Stimulated activated effector memory CD8-positive, alpha-beta T cell treated with anti-CD3 and anti-CD28 coated beads, Interleukin-12 subunit alpha, Interleukin-12 subunit beta, amount 100 ng/mL, for 72 hours (primary cell): Measurements from ENCODE around the gene SYNJ1.

Experiments
- ATAC-seq: fragments of 150-1000 bp; cut with Tn5 transposase; 2 replicates; pipeline ENCODE4 v1.10.0; 2021
- DNase-seq, 2 donors: peaks; one replicate each; pipeline ENCODE4 v3.0.0; 2021 to 2022; ENCODE audit warnings: low spot score in 2 of 2
- H3K27ac Mint-ChIP-seq: one replicate; pipeline ENCODE4 v1.8.0; 2022; ENCODE audit warnings: mild to moderate bottlenecking, mixed read lengths
- H3K36me3 Mint-ChIP-seq: one replicate; pipeline ENCODE4 v1.8.0; 2022; ENCODE audit warnings: mild to moderate bottlenecking, mixed read lengths
- H3K4me1 Mint-ChIP-seq: one replicate; pipeline ENCODE4 v1.8.0; 2022; ENCODE audit warnings: mixed read lengths
- H3K4me3 Mint-ChIP-seq: one replicate; pipeline ENCODE4 v1.8.0; 2022; ENCODE audit warnings: mild to moderate bottlenecking, mixed read lengths
- H3K9me3 Mint-ChIP-seq: one replicate; pipeline ENCODE4 v1.8.0; 2022; ENCODE audit warnings: mixed read lengths

The SYNJ1 gene

DNA sequence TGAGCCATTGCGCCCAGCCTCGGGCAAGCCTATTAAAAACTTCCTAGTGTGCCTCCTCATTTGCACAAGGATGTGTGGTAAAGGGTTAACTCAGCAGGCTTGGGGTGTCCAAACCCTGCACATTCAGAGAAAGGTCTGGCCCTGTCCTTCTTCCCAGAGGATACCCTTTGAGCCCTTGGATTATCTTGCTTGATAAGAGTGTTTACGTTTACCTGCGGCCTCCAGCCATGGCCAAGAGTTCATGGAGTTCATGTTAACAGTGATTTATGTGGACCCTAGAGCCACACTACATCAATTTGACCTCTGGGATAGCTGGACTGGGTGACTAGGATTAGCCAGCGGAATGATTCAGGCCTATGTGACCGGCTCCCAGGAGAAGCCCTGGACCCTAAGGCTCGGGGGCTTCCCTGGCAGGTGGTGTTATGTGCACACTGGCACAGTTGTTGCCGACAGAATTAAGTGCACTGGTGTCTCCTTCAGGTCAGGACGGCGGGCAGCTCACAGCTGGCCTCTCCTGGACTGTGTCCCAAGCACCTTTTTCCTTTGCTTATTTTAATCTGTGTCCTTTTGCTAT is 134.8 kb downstream of the SYNJ1 start:
- Mint-ChIP-seq H3K27ac (no peak overlapping the region), H3K4me3 (no peak overlapping the region), H3K36me3 (no peaks in the 10 kb centered on the region), H3K9me3 (no peaks in the 10 kb centered on the region), H3K4me1 (peaks cover 7% of the 10 kb centered on the region)
- DNase-seq, result no peak
- no peak for ATAC-seq

DNA sequence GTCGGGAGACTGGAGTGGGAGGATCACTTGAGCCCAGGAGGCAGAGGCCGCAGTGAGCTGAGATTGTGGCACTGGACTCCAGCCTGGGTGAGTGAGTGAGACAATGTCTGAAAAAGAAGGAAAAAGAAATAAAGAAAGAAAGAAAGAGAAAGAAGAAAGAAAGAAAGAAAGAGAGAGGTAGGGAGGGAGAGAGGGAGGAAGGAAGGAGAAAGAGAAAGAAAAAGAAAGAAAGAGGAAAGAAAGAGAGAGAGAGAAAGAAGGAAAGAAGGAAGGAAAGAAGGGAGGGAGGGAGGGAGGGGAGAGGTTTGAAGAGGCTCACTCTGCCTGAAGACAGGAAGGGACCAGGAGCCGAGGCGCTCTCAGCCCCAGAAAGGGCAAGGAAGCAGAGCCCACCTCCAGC is 137.7 kb downstream of the SYNJ1 start:
- H3K36me3 Mint-ChIP-seq, result no peaks in the 10 kb centered on the region
- no peak for DNase-seq
- H3K4me1 Mint-ChIP-seq, result no peaks in the 10 kb centered on the region
- H3K27ac Mint-ChIP-seq, result no peak overlapping the region
- ATAC-seq, result no peak
- no peak overlapping the region for H3K4me3 Mint-ChIP-seq
- no peaks in the 10 kb centered on the region for H3K9me3 Mint-ChIP-seq

- no peaks in the 10 kb centered on the region for H3K36me3 Mint-ChIP-seq
Measured at GRCh38 chr21:32587651-32588050, 140.2 kb downstream of the SYNJ1 start.

GRCh38 chr21:32587120-32587519 is 140.7 kb downstream of the SYNJ1 start:
- DNase-seq (no peak), ATAC-seq (no peak)
- no peaks in the 10 kb centered on the region for H3K9me3 Mint-ChIP-seq
- no peak overlapping the region for H3K27ac Mint-ChIP-seq
- H3K4me3 Mint-ChIP-seq, result no peak overlapping the region
- no peaks in the 10 kb centered on the region for H3K4me1 Mint-ChIP-seq
- no peaks in the 10 kb centered on the region for H3K36me3 Mint-ChIP-seq

More at GRCh38 chr21:32587651-32588050, 140.2 kb downstream of the SYNJ1 start:
- DNase-seq (no peak), ATAC-seq (no peak)
- Mint-ChIP-seq H3K9me3 (no peaks in the 10 kb centered on the region), H3K27ac (no peak overlapping the region), H3K4me3 (no peak overlapping the region), H3K4me1 (no peaks in the 10 kb centered on the region)

- no peaks in the 10 kb centered on the region for H3K4me1 Mint-ChIP-seq
- H3K36me3 Mint-ChIP-seq, result no peaks in the 10 kb centered on the region
- DNase-seq, result no peak
- ATAC-seq, result no peak
- no peaks in the 10 kb centered on the region for H3K9me3 Mint-ChIP-seq
- H3K4me3 Mint-ChIP-seq, result no peak overlapping the region
- no peak overlapping the region for H3K27ac Mint-ChIP-seq
Measured at GRCh38 chr21:32585970-32586369, 141.8 kb downstream of the SYNJ1 start.

DNA sequence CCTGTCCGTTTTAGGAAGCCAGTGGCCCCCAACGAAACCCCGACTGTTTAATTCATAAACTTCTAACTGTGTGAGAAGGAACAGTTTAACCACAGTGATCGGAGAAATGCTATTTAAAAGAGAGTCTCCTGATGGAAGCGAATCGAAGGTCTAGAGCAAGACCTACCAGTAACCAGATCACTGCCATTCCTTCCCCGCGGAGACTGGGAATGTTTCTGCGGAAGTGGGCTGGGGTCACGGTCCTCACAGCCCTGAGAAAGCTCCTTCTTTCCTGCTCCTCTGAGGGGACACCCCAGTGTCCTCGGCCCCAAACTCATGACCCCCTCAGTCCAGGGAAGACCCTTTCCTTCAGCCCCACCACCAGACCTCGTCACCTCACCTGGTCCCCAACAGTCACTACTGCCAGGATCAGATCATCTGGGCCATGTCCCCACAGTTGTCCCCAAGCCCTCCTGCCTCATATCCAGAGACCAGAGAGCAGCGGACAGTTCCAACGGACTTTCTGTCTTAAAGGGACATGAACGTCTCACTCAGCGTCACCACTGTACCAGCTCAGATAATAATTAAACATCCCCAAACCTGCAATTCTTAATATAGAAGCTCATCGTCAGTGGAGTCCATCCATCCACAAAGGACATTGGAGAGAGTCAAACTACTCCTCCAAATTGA is 142.6 kb downstream of the SYNJ1 start, which contains the start of gene TCP10L:
TSS of gene TCP10L (minus strand) at position 482 of the 669 bp plus-strand sequence. CDS start 1,219 bp downstream, outside the sequence.
- Mint-ChIP-seq H3K4me3 (no peak within 1 kb of the TSS), H3K27ac (no peak within 1 kb of the TSS), H3K4me1 (no peaks in the 10 kb centered on the region), H3K36me3 (no peaks in the 10 kb centered on the region), H3K9me3 (no peaks in the 10 kb centered on the region)
- no peak for ATAC-seq
- DNase-seq, result no peak

- Mint-ChIP-seq H3K27ac (no peak overlapping the region), H3K4me3 (no peak overlapping the region), H3K9me3 (no peaks in the 10 kb centered on the region), H3K36me3 (no peaks in the 10 kb centered on the region), H3K4me1 (no peaks in the 10 kb centered on the region)
- DNase-seq (no peak), ATAC-seq (no peak)
Measured at GRCh38 chr21:32584472-32584871, 143.3 kb downstream of the SYNJ1 start.

- no peak overlapping the region for H3K27ac Mint-ChIP-seq
- no peaks in the 10 kb centered on the region for H3K36me3 Mint-ChIP-seq
- no peaks in the 10 kb centered on the region for H3K9me3 Mint-ChIP-seq
- no peak overlapping the region for H3K4me3 Mint-ChIP-seq
- no peaks in the 10 kb centered on the region for H3K4me1 Mint-ChIP-seq
- DNase-seq, result no peak
- no peak for ATAC-seq
Measured at GRCh38 chr21:32581732-32582131, 146.1 kb downstream of the SYNJ1 start.

DNA sequence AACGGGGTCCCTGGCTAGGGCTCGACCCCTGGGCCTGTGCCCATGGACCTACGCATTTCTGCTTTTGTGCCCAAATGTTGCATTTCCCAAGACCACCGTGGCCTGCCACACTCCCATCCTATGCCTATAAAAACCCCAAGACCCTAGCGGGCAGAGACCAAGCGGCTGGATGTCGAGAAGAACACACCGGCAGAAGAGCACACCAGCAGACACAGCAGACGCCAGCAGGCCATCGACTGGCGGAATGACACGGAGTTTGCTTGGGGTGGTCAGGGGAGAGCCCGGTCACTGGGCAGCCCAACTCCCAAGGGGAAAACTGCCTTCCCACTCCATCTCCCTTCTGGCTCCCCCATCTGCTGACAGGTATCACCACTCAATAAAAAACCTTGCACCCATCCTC is 146.9 kb downstream of the SYNJ1 start:
- Mint-ChIP-seq H3K4me3 (no peak overlapping the region), H3K27ac (no peak overlapping the region), H3K4me1 (no peaks in the 10 kb centered on the region), H3K36me3 (no peaks in the 10 kb centered on the region), H3K9me3 (no peaks in the 10 kb centered on the region)
- no peak for DNase-seq
- ATAC-seq, result no peak
